Measurements from ENCODE around the gene NEDD8.

The NEDD8 gene

GRCh38 chr14:24177041-24177825, 54.9 kb downstream of the NEDD8 start:
- no peak for DNase-seq

GRCh38 chr14:24176599-24176998, 55.6 kb downstream of the NEDD8 start:
- DNase-seq: no peak

GRCh38 chr14:24172871-24173281, 59.3 kb downstream of the NEDD8 start:
- no peak for DNase-seq

GRCh38 chr14:24172261-24172860, 59.8 kb downstream of the NEDD8 start:
- no peak for DNase-seq

GRCh38 chr14:24171422-24172260, 60.5 kb downstream of the NEDD8 start, which contains the start of gene REC8:
Gene REC8, plus strand, starts transcription at chr14:24172080. Its CDS starts 473 bp downstream, at chr14:24172553.
- DNase-seq: no peak

- no peak for DNase-seq
Measured at GRCh38 chr14:24167469-24168114, 64.6 kb downstream of the NEDD8 start.

Data from SW 1271 (cell line).